H9 (cell line): ENCODE data around the gene GIT2. TPM values are rescaled to one million over a fixed set of nuclear protein-coding genes. Genes with fewer than 3 reads are reported as not detected.

Source experiments
- DNase-seq: peaks from one replicate; pipeline ENCODE4 v3.0.0-alpha.2; 2017
- H2AFZ ChIP-seq: one replicate; pipeline ENCODE4 v1.6.1; 2013; ENCODE audit warnings: mild to moderate bottlenecking, low read length, control low read depth, moderate library complexity
- H2AK5ac ChIP-seq: 2 replicates; pipeline ENCODE4 v1.6.1; 2013; ENCODE audit warnings: low read length, control low read depth, mixed read lengths; ENCODE audit not compliant: insufficient read length
- H2BK120ac ChIP-seq: one replicate; pipeline ENCODE4 v1.6.1; 2013; ENCODE audit warnings: low read depth, mild to moderate bottlenecking, low read length, control low read depth, inconsistent platforms; ENCODE audit not compliant: poor library complexity, severe bottlenecking
- H2BK12ac ChIP-seq: 2 replicates; pipeline ENCODE4 v1.6.1; 2013; ENCODE audit warnings: low read length, control low read depth, mixed read lengths, low read depth; ENCODE audit not compliant: insufficient read length
- H2BK15ac ChIP-seq: 2 replicates; pipeline ENCODE4 v1.6.1; 2013; ENCODE audit warnings: low read depth, low read length, control low read depth
- H2BK20ac ChIP-seq: one replicate; pipeline ENCODE4 v1.6.1; 2013; ENCODE audit warnings: low read depth, mild to moderate bottlenecking, low read length, control low read depth, inconsistent platforms; ENCODE audit not compliant: poor library complexity, severe bottlenecking
- H2BK5ac ChIP-seq: 2 replicates; pipeline ENCODE4 v1.6.1; 2013; ENCODE audit warnings: low read length, control low read depth, mixed read lengths; ENCODE audit not compliant: insufficient read length
- H3K14ac ChIP-seq: 2 replicates; pipeline ENCODE4 v1.6.1; 2013; ENCODE audit warnings: low read length, control low read depth; ENCODE audit not compliant: insufficient read depth
- H3K18ac ChIP-seq: 2 replicates; pipeline ENCODE4 v1.6.1; 2013; ENCODE audit warnings: low read depth, mild to moderate bottlenecking, mixed read lengths, low read length, control low read depth; ENCODE audit not compliant: insufficient read length
- H3K23ac ChIP-seq: 2 replicates; pipeline ENCODE4 v1.6.1; 2013; ENCODE audit warnings: low read length, control low read depth, mixed read lengths, low read depth; ENCODE audit not compliant: insufficient read length
- H3K23me2 ChIP-seq: 2 replicates; pipeline ENCODE4 v1.6.1; 2013; ENCODE audit warnings: low read depth, mild to moderate bottlenecking, mixed read lengths, low read length, control low read depth; ENCODE audit not compliant: insufficient read length, poor library complexity, severe bottlenecking
- H3K27ac ChIP-seq: 2 replicates; pipeline ENCODE4 v1.5.1; 2013; ENCODE audit warnings: low read length, control low read depth, mixed read lengths, low read depth; ENCODE audit not compliant: insufficient read length
- H3K27me3 ChIP-seq: 2 replicates; pipeline ENCODE4 v1.6.1; 2013; ENCODE audit warnings: low read length, control low read depth, inconsistent platforms; ENCODE audit not compliant: insufficient read depth
- H3K4ac ChIP-seq: 2 replicates; pipeline ENCODE4 v1.6.1; 2013; ENCODE audit warnings: low read depth, mild to moderate bottlenecking, control low read depth, inconsistent platforms, low read length, moderate library complexity
- H3K4me1 ChIP-seq: 2 replicates; pipeline ENCODE4 v1.6.1; 2013; ENCODE audit warnings: low read length, control low read depth, inconsistent platforms; ENCODE audit not compliant: insufficient read depth
- H3K4me2 ChIP-seq: 2 replicates; pipeline ENCODE4 v1.6.1; 2013; ENCODE audit warnings: low read length, control low read depth, mixed read lengths; ENCODE audit not compliant: insufficient read length, insufficient read depth
- H3K56ac ChIP-seq: 2 replicates; pipeline ENCODE4 v1.6.1; 2013; ENCODE audit warnings: low read depth, mild to moderate bottlenecking, mixed read lengths, low read length, control low read depth; ENCODE audit not compliant: insufficient read length
- H3K79me1 ChIP-seq: 2 replicates; pipeline ENCODE4 v1.6.1; 2013; ENCODE audit warnings: low read depth, mild to moderate bottlenecking, moderate library complexity, low read length, control low read depth, inconsistent platforms; ENCODE audit not compliant: insufficient read depth, poor library complexity, severe bottlenecking
- H3K79me2 ChIP-seq: 2 replicates; pipeline ENCODE4 v1.6.1; 2013; ENCODE audit warnings: low read length, control low read depth, inconsistent platforms; ENCODE audit not compliant: insufficient read depth
- H3K9ac ChIP-seq: 2 replicates; pipeline ENCODE4 v1.6.1; 2013; ENCODE audit warnings: low read length, control low read depth, mixed read lengths; ENCODE audit not compliant: insufficient read length; ENCODE audit errors: extremely low read depth
- H3K9me3 ChIP-seq: one replicate; pipeline ENCODE4 v1.6.1; 2013; ENCODE audit warnings: low read depth, low read length, inconsistent platforms; ENCODE audit not compliant: control insufficient read depth
- H3T11ph ChIP-seq: one replicate; pipeline ENCODE4 v1.6.1; 2013; ENCODE audit warnings: mild to moderate bottlenecking, low read length, control low read depth, inconsistent platforms
- H4K20me1 ChIP-seq: one replicate; pipeline ENCODE4 v1.6.1; 2013; ENCODE audit not compliant: control insufficient read depth, insufficient read length, insufficient read depth
- H4K5ac ChIP-seq: 2 replicates; pipeline ENCODE4 v1.6.1; 2013; ENCODE audit warnings: low read depth, mild to moderate bottlenecking, mixed read lengths, low read length, control low read depth; ENCODE audit not compliant: insufficient read length
- H4K8ac ChIP-seq: replicated peaks from 2 replicates; pipeline ENCODE4 v1.6.1; 2013; ENCODE audit warnings: low read length, control low read depth, mixed read lengths, low read depth; ENCODE audit not compliant: insufficient read length
- H4K91ac ChIP-seq: 2 replicates; pipeline ENCODE4 v1.6.1; 2013; ENCODE audit warnings: low read depth, mild to moderate bottlenecking, moderate library complexity, mixed read lengths, low read length, control low read depth; ENCODE audit not compliant: insufficient read length
- H3K27ac Mint-ChIP-seq, 3 experiments: 2 replicates in 2 of 3; 3 replicates in 1 of 3; pipeline ENCODE4 v1.8.0; 2020 to 2021; ENCODE audit warnings: mixed read lengths in 3 of 3, mild to moderate bottlenecking in 1 of 3, moderate library complexity in 1 of 3
- H3K27me3 Mint-ChIP-seq: 2 replicates; pipeline ENCODE4 v1.8.0; 2021; ENCODE audit warnings: low read depth, mild to moderate bottlenecking, moderate library complexity, mixed read lengths
- H3K36me3 Mint-ChIP-seq, 3 experiments: 2 replicates in 2 of 3; 3 replicates in 1 of 3; pipeline ENCODE4 v1.8.0; 2020 to 2021; ENCODE audit warnings: low read depth in 3 of 3, mixed read lengths in 3 of 3; ENCODE audit not compliant: insufficient read depth in 1 of 3
- H3K4me1 Mint-ChIP-seq, 2 experiments: 2 replicates each; pipeline ENCODE4 v1.8.0; 2020; ENCODE audit warnings: mixed read lengths in 2 of 2
- H3K4me3 Mint-ChIP-seq, 2 experiments: 2 replicates in 1 of 2; 3 replicates in 1 of 2; pipeline ENCODE4 v1.8.0; 2020 to 2021; ENCODE audit warnings: mild to moderate bottlenecking in 2 of 2, mixed read lengths in 2 of 2, moderate library complexity in 1 of 2
- H3K9me3 Mint-ChIP-seq, 2 experiments: 2 replicates in 1 of 2; 3 replicates in 1 of 2; pipeline ENCODE4 v1.8.0; 2020; ENCODE audit warnings: mild to moderate bottlenecking in 2 of 2, mixed read lengths in 2 of 2, moderate library complexity in 1 of 2
- CTCF ChIP-seq: fragments of 200-600 bp; sonication (generic); conservative IDR thresholded peaks from 3 replicates; pipeline ENCODE4 v1.8.0; 2021; ENCODE audit warnings: antibody characterized with exemption, mild to moderate bottlenecking
- WGBS: extraction: QIAGEN DNeasy Blood & Tissue Kit; methylation state at CpG from one replicate; pipeline ENCODE4 v1.1.7; 2013; ENCODE audit warnings: missing lambda C conversion rate, low lambda C conversion rate, mixed read lengths; ENCODE audit not compliant: insufficient read length; ENCODE audit errors: extremely low coverage; 5-methylcytosine and 5-hydroxymethylcytosine counted together
- total RNA-seq: library from RNA; stranded (reverse); gene quantifications from 2 replicates; pipeline ENCODE4 v1.2.1, GENCODE V29; 2021

GIT2 gene
- total RNA-seq, 1 experiment from 2014 or later: 27.0 TPM

- H3K27ac Mint-ChIP-seq: no peak overlapping the region
- no peaks in the 10 kb centered on the region for H3K79me2 ChIP-seq
Observed at GRCh38 chr12:109994401-109995175, 1.6 kb downstream of the GIT2 start.

More at GRCh38 chr12:109994401-109995175, 1.6 kb downstream of the GIT2 start:
- H3K9me3 Mint-ChIP-seq: no peaks in the 10 kb centered on the region
- Histone ChIP-seq H3K9ac (no peak overlapping the region), H4K5ac (no peak overlapping the region), H3K4me1 (peaks cover 2% of the 10 kb centered on the region; the same call in 1 of the 2 replicates), H2AFZ (no peak overlapping the region), H3T11ph (no peak overlapping the region), H2BK120ac (no peak overlapping the region), H3K79me1 (no peaks in the 10 kb centered on the region), H3K14ac (no peak overlapping the region), H3K27me3 (no peaks in the 10 kb centered on the region), H3K23me2 (peaks cover 10% of the 10 kb centered on the region), H2BK5ac (no peak overlapping the region), H2BK12ac (no peak overlapping the region), H3K56ac (no peak overlapping the region), H4K91ac (no peak overlapping the region), H3K18ac (no peak overlapping the region), H4K8ac (no peak overlapping the region), H2BK20ac (no peak overlapping the region), H2AK5ac (no peak overlapping the region), H3K9me3 (no peaks in the 10 kb centered on the region), H4K20me1 (no peaks in the 10 kb centered on the region), H3K23ac (no peak overlapping the region), H3K4me2 (peak overlapping the region; percentile 82), H3K27ac (no peak overlapping the region), H3K4ac (no peak overlapping the region), H2BK15ac (no peak overlapping the region)
- no peak for DNase-seq
- H3K27me3 Mint-ChIP-seq: no peaks in the 10 kb centered on the region
- peak overlapping the region; percentile 86 to 93 for H3K4me3 Mint-ChIP-seq
- peaks cover 0 to 11% (median 4%) of the 10 kb centered on the region in 3 experiments; a peak in 5 of 7 replicates for H3K36me3 Mint-ChIP-seq
- WGBS: no CpG with 5 or more reads among the region's 6 CpGs
- H3K4me1 Mint-ChIP-seq: peaks cover 20 to 23% of the 10 kb centered on the region in 2 experiments
- no peak for TF ChIP-seq CTCF
